HG02885 (cell line): ENCODE results near the gene MECR.

Experiments
- ATAC-seq: cut with Tn5 transposase; IDR thresholded peaks from one replicate; pipeline ENCODE4 v1.9.1; 2021; ENCODE audit warnings: mild to moderate bottlenecking; ENCODE audit not compliant: unreplicated experiment, poor library complexity

MECR gene

GRCh38 chr1:29144178-29144577, 86.6 kb downstream of the MECR start:
- no peak for ATAC-seq

- no peak for ATAC-seq
Observed at GRCh38 chr1:29142714-29143113, 88.0 kb downstream of the MECR start.
